Measurements from ENCODE around the gene C20orf202.
"Not testable (repeated sequence)": the region's sequence is repeated elsewhere in the genome, so short reads cannot be mapped to it uniquely, and the experiment has no call there.

Gene C20orf202

GRCh38 chr20:1247689-1248088, 44.4 kb downstream of the C20orf202 start:
- DNase-seq (ENCODE audit: low spot score): no peak

GRCh38 chr20:1250282-1250681, 47.0 kb downstream of the C20orf202 start:
- DNase-seq (ENCODE audit: low spot score): not testable (repeated sequence)

- no peak for DNase-seq (ENCODE audit: low spot score)
These were observed 49.2 kb downstream of the C20orf202 start for GRCh38 chr20:1252416-1252815.

GRCh38 chr20:1254254-1254653, 51.0 kb downstream of the C20orf202 start:
- DNase-seq (ENCODE audit: low spot score): no peak

GRCh38 chr20:1255675-1256074, 52.4 kb downstream of the C20orf202 start:
- no peak for DNase-seq (ENCODE audit: low spot score)
